Neural progenitor cell (in vitro differentiated cells): ENCODE data around the gene SRRM2.

Source experiments
- EZH2 ChIP-seq: fragments of 200-600 bp; sonication (generic); IDR thresholded peaks from 2 replicates; pipeline ENCODE4 v1.6.1; 2017; ENCODE audit warnings: antibody characterized with exemption, mild to moderate bottlenecking, moderate library complexity
- TF ChIP-seq, protein P1 (sequence below): fragments of 200-600 bp; sonication (generic); IDR thresholded peaks from 2 replicates; pipeline ENCODE4 v1.5.1; 2017; ENCODE audit warnings: antibody characterized with exemption, mild to moderate bottlenecking

DNA sequence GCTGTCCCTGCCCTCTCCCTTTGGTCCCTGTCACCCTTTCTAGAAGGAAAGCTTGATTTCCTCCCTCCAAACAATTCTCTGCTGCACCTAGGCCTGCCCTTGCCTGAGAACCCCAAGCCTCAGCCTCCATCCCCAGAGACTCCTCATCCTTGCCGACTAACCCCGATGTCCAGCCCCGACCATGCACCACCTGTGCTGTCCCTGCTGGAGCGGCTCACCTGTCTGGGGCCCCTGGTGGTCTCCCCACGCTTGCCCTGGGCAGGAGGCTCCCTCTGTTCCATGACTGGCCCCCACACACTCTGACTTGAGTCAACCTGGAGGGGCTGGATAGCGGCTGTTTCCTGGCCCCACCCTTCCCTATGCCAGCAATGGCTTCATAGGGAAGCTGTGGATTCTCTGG lies 12.0 kb upstream of the SRRM2 start:
- TF ChIP-seq, protein P1, sequence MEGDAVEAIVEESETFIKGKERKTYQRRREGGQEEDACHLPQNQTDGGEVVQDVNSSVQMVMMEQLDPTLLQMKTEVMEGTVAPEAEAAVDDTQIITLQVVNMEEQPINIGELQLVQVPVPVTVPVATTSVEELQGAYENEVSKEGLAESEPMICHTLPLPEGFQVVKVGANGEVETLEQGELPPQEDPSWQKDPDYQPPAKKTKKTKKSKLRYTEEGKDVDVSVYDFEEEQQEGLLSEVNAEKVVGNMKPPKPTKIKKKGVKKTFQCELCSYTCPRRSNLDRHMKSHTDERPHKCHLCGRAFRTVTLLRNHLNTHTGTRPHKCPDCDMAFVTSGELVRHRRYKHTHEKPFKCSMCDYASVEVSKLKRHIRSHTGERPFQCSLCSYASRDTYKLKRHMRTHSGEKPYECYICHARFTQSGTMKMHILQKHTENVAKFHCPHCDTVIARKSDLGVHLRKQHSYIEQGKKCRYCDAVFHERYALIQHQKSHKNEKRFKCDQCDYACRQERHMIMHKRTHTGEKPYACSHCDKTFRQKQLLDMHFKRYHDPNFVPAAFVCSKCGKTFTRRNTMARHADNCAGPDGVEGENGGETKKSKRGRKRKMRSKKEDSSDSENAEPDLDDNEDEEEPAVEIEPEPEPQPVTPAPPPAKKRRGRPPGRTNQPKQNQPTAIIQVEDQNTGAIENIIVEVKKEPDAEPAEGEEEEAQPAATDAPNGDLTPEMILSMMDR, result no peak
- TF ChIP-seq EZH2, result no peak
